ENCODE results near the gene CHM.

- TF ChIP-seq POLR2AphosphoS5 (IDR thresholded peaks at IDR 0.05) = no peak
- TF ChIP-seq CTCF (IDR thresholded peaks at IDR 0.05) = no peak
Observed at GRCh38 chrX:85922821-85923220, 124.5 kb downstream of the CHM start.
